ENCODE results near the gene ASMTL.
"Not testable (repeated sequence)": the region's sequence is repeated elsewhere in the genome, so short reads cannot be mapped to it uniquely, and the experiment has no call there.

The ASMTL gene

GRCh38 chrX:1388651-1389050 is 64.1 kb downstream of the ASMTL start:
- no peak for DNase-seq (ENCODE audit: low read depth, low spot score)

DNA sequence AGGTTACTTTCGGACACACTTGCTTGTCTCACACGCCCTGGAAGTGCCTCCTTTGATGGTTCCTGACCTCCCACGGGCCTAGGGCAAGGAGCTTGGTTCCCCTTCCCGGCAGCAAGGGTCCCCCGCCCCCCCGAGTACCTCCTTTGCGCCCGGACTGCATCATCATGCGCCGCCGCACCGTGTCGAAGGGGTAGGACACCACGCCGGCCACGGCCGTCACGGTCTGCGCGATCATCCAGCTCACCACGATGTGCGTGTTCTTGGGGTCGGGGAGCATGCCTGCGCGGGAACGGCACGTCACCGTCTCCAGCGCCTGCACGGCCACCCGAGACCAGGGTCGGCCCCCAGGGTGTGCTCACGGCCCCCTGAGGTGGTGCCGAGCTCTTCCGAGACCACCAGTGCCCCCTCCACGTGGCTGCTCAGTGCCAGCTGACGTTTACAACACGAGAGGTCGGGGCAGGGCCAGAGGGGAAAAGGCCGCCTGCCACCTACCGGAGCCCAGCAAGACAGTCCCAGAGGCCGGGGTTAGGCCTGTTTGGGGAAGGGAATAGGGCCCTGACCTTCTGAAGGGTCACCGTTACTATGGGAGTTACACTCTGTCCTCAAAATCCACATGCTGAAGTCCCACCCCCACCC is 65.5 kb downstream of the ASMTL start:
- DNase-seq (ENCODE audit: low read depth, low spot score), result no peak

DNA sequence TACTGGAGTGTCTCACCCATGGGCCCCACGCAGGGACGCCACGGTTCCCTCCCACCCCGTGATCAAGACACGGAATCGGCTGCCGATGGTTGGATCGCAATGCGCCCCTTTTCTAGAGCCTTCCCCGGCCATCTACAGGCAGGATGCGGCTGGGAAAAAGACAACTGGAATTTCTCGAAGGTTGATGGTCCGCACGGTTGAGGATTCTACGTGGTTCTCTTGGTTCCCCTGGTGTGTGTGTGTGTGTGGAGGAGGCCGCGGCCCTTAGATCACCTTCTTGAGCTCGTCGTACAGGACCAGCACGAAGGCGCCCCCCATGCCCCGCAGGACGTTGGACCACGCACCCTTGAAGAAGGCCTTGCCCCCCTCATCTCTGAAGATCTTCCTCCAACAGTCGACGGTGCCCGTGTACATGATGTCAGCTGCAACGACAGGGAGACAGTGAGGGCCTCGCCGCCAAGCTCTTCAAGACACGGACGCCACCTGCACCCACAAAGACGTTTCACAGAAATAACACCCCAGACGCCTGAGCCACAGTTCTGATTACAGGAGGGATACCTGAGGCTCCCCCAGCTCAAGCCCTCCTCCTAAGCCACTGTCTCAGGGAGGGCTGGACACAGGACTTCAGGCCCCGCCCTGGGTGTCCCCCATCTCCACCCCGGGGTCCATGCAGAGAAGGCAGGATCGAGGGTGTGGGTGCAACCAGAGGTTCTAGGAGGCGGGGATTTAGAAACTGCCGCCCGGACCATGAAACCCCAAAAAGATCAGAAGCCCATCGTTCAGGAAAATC is 66.2 kb downstream of the ASMTL start:
- no peak for DNase-seq (ENCODE audit: low read depth, low spot score)

DNA sequence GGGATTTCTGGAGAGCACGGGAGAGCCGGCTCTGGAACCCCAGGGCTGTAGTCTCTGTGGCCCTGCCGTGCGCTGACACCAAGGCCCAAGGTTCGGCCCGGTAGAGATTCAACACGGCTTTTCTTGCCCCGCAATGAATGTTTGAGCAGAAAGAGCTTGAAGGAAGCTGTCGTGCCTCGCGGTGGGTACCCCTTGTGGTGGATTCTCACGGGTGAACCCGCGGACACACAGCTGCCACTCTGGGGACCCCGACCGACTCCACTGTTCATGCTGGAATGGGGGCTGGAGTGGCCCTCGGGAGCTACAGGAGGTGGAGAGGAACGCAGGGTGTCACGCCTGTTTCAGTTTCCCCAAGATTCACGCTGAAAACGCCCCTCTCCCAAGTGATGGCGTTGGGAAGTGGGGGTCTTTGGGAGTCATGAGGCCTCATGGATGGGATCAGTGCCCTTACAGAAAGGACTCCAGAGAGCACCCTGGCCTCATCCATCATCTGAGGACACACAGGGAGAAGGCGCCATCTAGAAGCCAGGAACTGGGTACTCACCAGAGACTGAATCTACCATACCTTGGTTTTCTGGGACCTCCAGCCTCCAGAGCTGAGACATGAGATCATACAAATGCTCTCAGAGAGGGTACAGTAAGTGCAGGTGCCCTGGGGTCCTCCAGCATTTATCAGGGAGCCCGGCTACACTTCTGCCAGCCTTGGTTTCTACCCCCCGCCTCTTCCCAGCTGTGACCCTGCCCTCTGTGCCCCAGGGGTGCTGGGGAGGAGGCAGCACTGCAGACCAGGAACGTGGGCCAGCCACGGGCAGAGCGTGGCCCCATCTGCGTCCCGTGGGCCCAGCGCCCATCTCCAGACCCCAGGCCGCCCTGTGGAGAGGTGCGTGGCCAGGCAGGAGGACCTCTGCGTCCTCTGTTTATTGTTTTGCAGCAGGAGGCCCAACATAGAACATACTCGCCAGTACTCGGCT is 67.2 kb downstream of the ASMTL start:
- DNase-seq (ENCODE audit: low read depth, low spot score), result no peak

DNA sequence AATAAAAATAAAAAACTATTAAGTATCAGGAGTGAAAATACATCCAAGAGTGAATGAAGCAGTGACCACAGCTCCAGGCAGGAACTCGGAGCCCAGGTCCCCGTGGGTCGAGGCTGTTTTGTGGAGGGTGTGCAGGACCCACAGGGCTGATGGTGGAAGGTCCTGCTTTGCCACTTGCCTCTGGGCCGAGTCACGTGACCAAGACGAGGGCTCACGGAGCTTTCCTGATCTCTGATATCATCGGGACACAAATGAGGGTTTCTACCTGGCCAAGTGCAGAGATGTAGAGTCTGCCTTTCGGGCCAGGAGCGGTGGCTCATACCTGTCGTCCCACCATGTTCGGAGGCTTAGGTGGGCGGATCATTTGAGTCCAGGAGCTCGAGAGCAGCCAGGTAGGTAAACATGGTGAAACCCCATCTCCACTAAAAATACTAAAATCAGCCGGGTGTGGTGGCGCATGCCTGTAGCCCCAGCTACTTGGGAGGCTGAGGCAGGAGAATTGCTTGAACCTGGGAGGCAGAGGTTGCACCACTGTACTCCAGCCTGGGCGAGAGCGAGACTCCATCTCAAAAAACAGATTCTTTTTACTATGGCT is 68.0 kb downstream of the ASMTL start:
- DNase-seq (ENCODE audit: low read depth, low spot score), result no peak

DNA sequence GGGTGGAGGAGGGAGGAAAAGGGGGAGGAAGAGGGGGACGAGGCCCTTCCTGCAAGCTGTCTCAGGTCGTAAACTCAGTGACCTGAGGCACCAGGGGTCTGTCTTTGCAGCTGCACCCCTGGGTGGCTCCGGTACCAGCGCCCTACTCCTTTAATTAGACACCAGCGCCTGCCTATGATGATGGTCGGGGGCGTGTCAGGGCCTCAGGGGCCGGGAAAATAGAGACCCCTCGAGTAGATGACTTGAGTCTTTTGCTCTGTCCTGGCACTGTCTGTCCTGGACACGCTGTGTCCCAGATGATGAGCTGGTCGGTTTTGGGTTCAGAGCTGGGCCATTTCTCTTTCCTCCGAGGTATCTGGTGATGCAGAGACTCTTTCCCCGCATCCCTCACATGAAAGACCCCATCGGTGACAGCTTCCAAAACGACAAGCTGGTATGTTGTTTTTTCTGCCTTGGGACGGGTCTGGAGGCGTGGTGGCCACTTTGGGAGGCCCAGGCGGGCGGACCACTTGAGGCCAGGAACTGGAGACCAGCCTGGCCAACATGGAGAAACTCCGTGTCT is 72.0 kb downstream of the ASMTL start:
- DNase-seq (ENCODE audit: low read depth, low spot score), result no peak

GRCh38 chrX:1378306-1378759 is 74.4 kb downstream of the ASMTL start:
- no peak for DNase-seq (ENCODE audit: low read depth, low spot score)

DNA sequence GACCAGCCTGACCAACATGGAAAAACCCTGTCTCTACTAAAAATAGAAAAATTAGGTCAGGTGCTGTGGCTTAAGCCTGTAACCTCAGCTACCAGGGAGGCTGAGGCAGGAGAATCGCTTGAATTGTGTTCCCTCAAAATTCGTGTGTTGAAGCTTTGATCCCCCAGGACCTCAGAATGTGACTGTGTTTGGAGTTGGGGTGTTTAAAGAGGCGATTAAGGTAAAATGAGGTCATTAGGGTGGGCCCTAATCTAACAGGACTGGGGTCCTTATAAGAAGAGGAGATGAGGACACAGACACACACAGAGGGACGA is 84.4 kb downstream of the ASMTL start:
- no peak for DNase-seq (ENCODE audit: low read depth, low spot score)

DNA sequence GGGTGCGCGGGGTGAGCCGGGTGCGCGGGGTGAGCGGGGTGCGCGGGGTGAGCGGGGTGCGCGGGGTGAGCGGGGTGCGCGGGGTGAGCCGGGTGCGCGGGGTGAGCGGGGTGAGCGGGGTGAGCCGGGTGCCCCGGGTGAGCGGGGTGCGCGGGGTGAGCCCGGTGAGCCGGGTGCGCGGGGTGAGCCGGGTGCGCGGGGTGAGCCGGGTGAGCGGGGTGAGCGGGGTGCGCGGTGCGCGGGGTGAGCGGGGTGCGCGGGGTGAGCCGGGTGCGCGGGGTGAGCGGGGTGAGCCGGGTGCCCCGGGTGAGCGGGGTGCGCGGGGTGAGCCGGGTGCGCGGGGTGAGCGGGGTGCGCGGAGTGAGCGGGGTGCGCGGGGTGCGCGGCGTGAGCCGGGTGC is 86.3 kb downstream of the ASMTL start:
- DNase-seq (ENCODE audit: low read depth, low spot score), result not testable (repeated sequence)

DNA sequence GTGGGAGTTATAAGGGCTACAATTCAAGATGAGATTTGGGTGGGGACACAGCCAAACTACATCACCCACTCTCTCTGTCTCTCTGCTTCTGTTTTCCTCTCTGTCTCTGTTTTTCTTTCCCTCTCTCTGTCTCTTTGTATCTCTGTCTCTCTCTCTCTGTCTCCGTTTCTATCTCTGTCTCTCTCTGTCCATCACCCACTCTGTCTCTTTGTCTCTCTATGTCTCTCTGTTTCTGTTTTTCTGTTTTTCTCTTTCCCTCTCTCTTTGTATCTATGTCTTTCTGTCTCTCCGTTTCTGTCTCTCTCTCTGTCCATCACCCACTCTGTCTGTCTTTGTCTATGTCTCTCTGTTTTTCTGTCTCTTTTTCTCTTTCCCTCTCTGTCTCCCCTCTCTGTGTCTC is 90.8 kb downstream of the ASMTL start:
- no peak for DNase-seq (ENCODE audit: low read depth, low spot score)

GRCh38 chrX:1361275-1361674 is 91.4 kb downstream of the ASMTL start:
- DNase-seq (ENCODE audit: low read depth, low spot score), result no peak

DNA sequence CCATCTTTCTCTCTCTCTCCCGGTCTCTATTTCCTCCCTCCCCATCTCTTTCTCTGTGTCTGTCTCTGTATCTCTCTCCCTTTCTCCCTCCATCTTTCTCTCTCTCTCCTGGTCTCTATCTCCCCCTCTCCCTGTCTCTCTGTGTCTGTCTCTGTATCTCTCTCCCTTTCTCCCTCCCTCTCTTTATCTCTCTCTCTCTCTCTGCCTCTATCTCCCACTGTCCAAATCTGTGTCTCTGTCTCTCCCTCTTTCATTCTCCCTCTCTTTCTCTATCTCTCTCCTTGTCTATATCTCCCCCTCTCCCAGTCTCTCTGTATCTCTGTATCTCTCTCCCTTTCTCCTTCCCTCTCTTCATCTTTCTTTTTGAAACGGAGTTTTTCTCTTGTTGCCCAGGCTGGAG is 92.5 kb downstream of the ASMTL start:
- DNase-seq (ENCODE audit: low read depth, low spot score), result no peak

DNA sequence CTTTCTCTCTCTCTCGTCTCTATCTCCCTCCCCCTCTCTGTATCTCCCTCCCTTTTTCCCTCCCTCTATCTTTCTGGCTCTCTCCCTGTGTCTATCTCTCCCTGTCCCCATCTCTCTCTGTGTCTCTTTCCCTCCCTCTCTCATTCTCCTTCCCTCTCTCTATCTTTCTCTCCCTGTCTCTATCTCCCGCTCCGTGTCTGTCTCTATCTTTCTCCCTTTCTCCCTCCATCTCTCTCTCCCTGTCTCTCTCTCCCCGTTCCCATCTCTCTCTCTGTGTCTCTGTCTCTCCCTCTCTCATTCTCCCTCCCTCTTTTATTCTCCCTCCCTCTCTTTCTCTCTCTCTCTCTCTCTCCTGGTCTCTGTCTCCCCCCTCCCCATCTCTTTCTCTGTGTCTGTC is 93.2 kb downstream of the ASMTL start:
- DNase-seq (ENCODE audit: low read depth, low spot score), result no peak

- DNase-seq (ENCODE audit: low read depth, low spot score), result no peak
These were observed 93.8 kb downstream of the ASMTL start for GRCh38 chrX:1358793-1359476.

DNA sequence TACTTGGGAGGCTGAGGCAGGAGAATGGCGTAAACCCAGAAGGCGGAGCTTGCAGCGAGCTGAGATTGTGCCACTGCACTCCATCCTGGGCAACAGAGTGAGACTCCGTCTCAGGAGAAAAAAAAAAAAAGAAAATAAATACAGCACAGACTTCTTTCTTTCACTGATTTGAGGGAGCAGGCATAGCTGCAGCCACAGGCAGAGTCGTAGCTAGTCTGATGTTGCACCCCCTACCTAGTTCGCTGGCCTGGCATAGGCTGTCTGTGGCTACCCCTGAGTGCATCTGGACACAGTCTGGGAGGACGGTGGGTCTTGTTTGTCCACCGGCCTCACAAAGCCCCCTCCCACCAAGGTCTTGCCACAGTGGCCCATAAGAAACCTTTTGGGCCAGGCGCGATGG is 94.7 kb downstream of the ASMTL start:
- no peak for DNase-seq (ENCODE audit: low read depth, low spot score)

- no peak for DNase-seq (ENCODE audit: low read depth, low spot score)
These were observed 97.3 kb downstream of the ASMTL start for GRCh38 chrX:1355131-1356046.

- no peak for DNase-seq (ENCODE audit: low read depth, low spot score)
These were observed 98.4 kb downstream of the ASMTL start for GRCh38 chrX:1354036-1355019.
